HepG2 (cell line): ENCODE data around the gene ARHGAP19. TPM values are rescaled to one million over a fixed set of nuclear protein-coding genes. Genes with fewer than 3 reads are reported as not detected.

Source experiments
- ARHGAP35 ChIP-seq: sonication (generic); formaldehyde crosslinking; IDR thresholded peaks from 2 replicates; pipeline ENCODE4 v1.9.0; 2022; ENCODE audit warnings: mild to moderate bottlenecking, inconsistent platforms, moderate library complexity, missing genetic modification reagents, borderline replicate concordance
- CREM ChIP-seq, 2 experiments: sonication (generic) in 1 of 2; formaldehyde crosslinking in 1 of 2; IDR thresholded peaks; 2 replicates each; pipeline versions ENCODE4 v1.4.0 to v1.6.1; 2016 to 2020; ENCODE audit warnings: antibody characterized with exemption in 1 of 2, mild to moderate bottlenecking in 1 of 2, missing genetic modification reagents in 1 of 2
- FOXJ3 ChIP-seq: sonication (generic); formaldehyde crosslinking; IDR thresholded peaks from 2 replicates; pipeline ENCODE4 v1.4.0; 2020; ENCODE audit warnings: missing genetic modification reagents, mild to moderate bottlenecking, borderline replicate concordance
- FOXP4 ChIP-seq: sonication (generic); formaldehyde crosslinking; IDR thresholded peaks from 2 replicates; pipeline ENCODE4 v1.4.0; 2020; ENCODE audit warnings: missing genetic modification reagents
- HMG20B ChIP-seq: conservative IDR thresholded peaks from 2 replicates; pipeline ENCODE4 v1.6.1; 2016; ENCODE audit warnings: missing genetic modification reagents, missing compliant biosample characterization
- LBX2 ChIP-seq: sonication (generic); formaldehyde crosslinking; IDR thresholded peaks from 2 replicates; pipeline ENCODE4 v1.5.0; 2020; ENCODE audit warnings: missing genetic modification reagents, mild to moderate bottlenecking, borderline replicate concordance
- RBM22 ChIP-seq: fragments of 200-400 bp; formaldehyde crosslinking; optimal IDR thresholded peaks from 2 replicates; pipeline ENCODE3; 2017; ENCODE audit warnings: mild to moderate bottlenecking, low read length, moderate library complexity
- RFXANK ChIP-seq: IDR thresholded peaks from 2 replicates; pipeline ENCODE4 v1.6.1; 2016
- RNF2 ChIP-seq: fragments of 450-650 bp; conservative IDR thresholded peaks from 2 replicates; pipeline ENCODE4 v1.6.1; 2016; ENCODE audit warnings: low read depth
- SNAPC4 ChIP-seq: sonication (generic); formaldehyde crosslinking; IDR thresholded peaks from 2 replicates; pipeline ENCODE4 v1.4.0; 2020; ENCODE audit warnings: mild to moderate bottlenecking, missing genetic modification reagents
- TBP ChIP-seq: sonication (generic); formaldehyde crosslinking; IDR thresholded peaks from 2 replicates; pipeline ENCODE4 v1.5.0; 2020; ENCODE audit warnings: missing genetic modification reagents
- TBX3 ChIP-seq: fragments of 450-650 bp; IDR thresholded peaks from 2 replicates; pipeline ENCODE4 v1.6.1; 2017; ENCODE audit warnings: antibody characterized with exemption, mild to moderate bottlenecking, inconsistent platforms, borderline replicate concordance
- TEF ChIP-seq: sonication (generic); formaldehyde crosslinking; IDR thresholded peaks from 2 replicates; pipeline ENCODE4 v1.5.0; 2020; ENCODE audit warnings: missing genetic modification reagents
- THAP8 ChIP-seq: sonication (generic); formaldehyde crosslinking; IDR thresholded peaks from 2 replicates; pipeline ENCODE4 v1.5.1; 2020; ENCODE audit warnings: missing genetic modification reagents, mild to moderate bottlenecking, borderline replicate concordance
- YEATS4 ChIP-seq: sonication (generic); formaldehyde crosslinking; IDR thresholded peaks from 2 replicates; pipeline ENCODE4 v1.4.0; 2020; ENCODE audit warnings: missing genetic modification reagents, borderline replicate concordance
- ZMYM3 ChIP-seq: sonication (generic); formaldehyde crosslinking; IDR thresholded peaks from 2 replicates; pipeline ENCODE4 v1.5.1; 2020; ENCODE audit warnings: mild to moderate bottlenecking, missing genetic modification reagents
- ZNF101 ChIP-seq: sonication (generic); formaldehyde crosslinking; IDR thresholded peaks from 2 replicates; pipeline ENCODE4 v1.4.0; 2020; ENCODE audit warnings: mild to moderate bottlenecking, low read depth, missing genetic modification reagents, borderline replicate concordance
- ZNF256 ChIP-seq: sonication (generic); formaldehyde crosslinking; conservative IDR thresholded peaks from 2 replicates; pipeline ENCODE4 v1.4.0; 2020; ENCODE audit warnings: missing genetic modification reagents
- ZNF432 ChIP-seq: sonication (generic); formaldehyde crosslinking; IDR thresholded peaks from 2 replicates; pipeline ENCODE4 v1.5.0; 2020; ENCODE audit warnings: missing genetic modification reagents, mild to moderate bottlenecking, borderline replicate concordance
- ZNF580 ChIP-seq: IDR thresholded peaks from 2 replicates; pipeline ENCODE4 v1.6.1; 2016; ENCODE audit warnings: low read depth, borderline replicate concordance
- polyA plus RNA-seq, 8 experiments: library from polyadenylated mRNA; depleted of rRNA in 3 of 8; stranded (reverse) in 7 of 8; unstranded in 1 of 8; fragments of >200 nt; fragmentation: Illumina TruSeq in 4 of 8; extraction: Trizol in 4 of 8; gene quantifications; 2 replicates each; pipeline versions ENCODE4 v1.2.1 to v1.2.3, GENCODE V29; 2011 to 2016; ENCODE audit warnings: low read depth in 4 of 8, missing spikeins in 1 of 8, mixed read lengths in 1 of 8; ENCODE audit not compliant: insufficient read depth in 1 of 8
- total RNA-seq, 5 experiments: library from RNA; depleted of rRNA; stranded (reverse); fragments of >200 nt; fragmentation: Illumina TruSeq; extraction: Trizol; gene quantifications; 2 replicates each; pipeline ENCODE4 v1.2.3, GENCODE V29; 2016; ENCODE audit warnings: low read depth in 1 of 5

ARHGAP19 gene
- total and polyA plus RNA-seq, 2 of the 13 experiments (the other 11 are each of a cell fraction or from before 2014, with no cell fraction given) = 7.6 to 10.0 TPM

GRCh38 chr10:97328646-97329453, 36.4 kb upstream of the ARHGAP19 start (continued):
- TF ChIP-seq ZNF432 = no peak
- TF ChIP-seq RNF2 = no peak
- TF ChIP-seq RBM22 = no peak
- no peak for TF ChIP-seq LBX2
- TF ChIP-seq TBP (CRISPR knock-in tag) = no peak
- TF ChIP-seq THAP8 (CRISPR knock-in tag) = no peak
- TF ChIP-seq SNAPC4 = no peak
- 0 out of 2 replicates have a peak, but pooled peaks have one; percentile 30 for TF ChIP-seq TBX3
- no peak for TF ChIP-seq TEF
- TF ChIP-seq ARHGAP35 (CRISPR knock-in tag) = no peak
- no peak for TF ChIP-seq RFXANK (CRISPR knock-in tag)
- peak; percentile 20; the same call in 1 of the 2 replicates for TF ChIP-seq ZMYM3 (CRISPR knock-in tag)
- TF ChIP-seq FOXP4 (CRISPR knock-in tag) = peak; percentile 96
- TF ChIP-seq HMG20B = peak; percentile 85
- TF ChIP-seq CREM (IDR thresholded peaks at IDR 0.05) = peak; percentile 80
- no peak for TF ChIP-seq CREM (CRISPR knock-in tag; IDR thresholded peaks at IDR 0.05)
- peak; percentile 85; the same call in 1 of the 2 replicates for TF ChIP-seq FOXJ3 (CRISPR knock-in tag)
- no peak for TF ChIP-seq ZNF101 (CRISPR knock-in tag)
- no peak for TF ChIP-seq ZNF256 (CRISPR knock-in tag)
- TF ChIP-seq YEATS4 = no peak
- TF ChIP-seq ZNF580 (CRISPR knock-in tag) = no peak
